ENCODE measurements around the gene ELMO1. TPM values are rescaled to one million over a fixed set of nuclear protein-coding genes. Genes with fewer than 3 reads are reported as not detected.

Gene ELMO1
- total RNA-seq, 1 experiment from 2014 or later, result 0.95 TPM

- in situ Hi-C loops (cut with HindIII; ENCODE audit: low sequenced_read_pairs), result no loop called here
- DNase-seq (ENCODE audit: low spot score), result peak; percentile 72
Measured at GRCh38 chr7:36916116-36916515, 532.5 kb downstream of the ELMO1 start.

DNA sequence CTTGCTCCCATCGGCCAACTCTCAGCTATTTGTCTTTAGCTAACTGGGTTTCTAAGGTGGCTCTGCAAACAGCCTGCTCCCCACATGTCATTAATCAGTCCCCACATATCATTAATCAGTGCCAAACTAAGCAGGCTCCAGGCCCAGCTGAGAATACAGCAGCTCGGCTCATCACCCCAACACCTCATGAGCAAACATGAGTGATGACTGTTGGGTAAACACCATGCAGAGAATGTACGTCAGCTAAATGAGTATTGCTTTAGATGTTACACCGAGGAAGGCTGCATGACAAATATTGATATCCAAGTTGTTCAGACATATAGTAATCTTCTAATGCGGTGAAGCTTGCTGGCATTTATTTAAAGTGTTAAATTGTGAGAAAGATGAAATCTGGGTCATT is 536.9 kb downstream of the ELMO1 start:
- DNase-seq (ENCODE audit: low spot score), result no peak
- in situ Hi-C loops (cut with HindIII; ENCODE audit: low sequenced_read_pairs), result no loop called here

GRCh38 chr7:36910859-36911258 is 537.8 kb downstream of the ELMO1 start:
- in situ Hi-C loops (cut with HindIII; ENCODE audit: low sequenced_read_pairs), result no loop called here
- DNase-seq (ENCODE audit: low spot score), result peak; percentile 71

GRCh38 chr7:36910401-36910800 is 538.3 kb downstream of the ELMO1 start:
- peak; percentile 85 for DNase-seq (ENCODE audit: low spot score)
- in situ Hi-C loops (cut with HindIII; ENCODE audit: low sequenced_read_pairs), result no loop called here

DNA sequence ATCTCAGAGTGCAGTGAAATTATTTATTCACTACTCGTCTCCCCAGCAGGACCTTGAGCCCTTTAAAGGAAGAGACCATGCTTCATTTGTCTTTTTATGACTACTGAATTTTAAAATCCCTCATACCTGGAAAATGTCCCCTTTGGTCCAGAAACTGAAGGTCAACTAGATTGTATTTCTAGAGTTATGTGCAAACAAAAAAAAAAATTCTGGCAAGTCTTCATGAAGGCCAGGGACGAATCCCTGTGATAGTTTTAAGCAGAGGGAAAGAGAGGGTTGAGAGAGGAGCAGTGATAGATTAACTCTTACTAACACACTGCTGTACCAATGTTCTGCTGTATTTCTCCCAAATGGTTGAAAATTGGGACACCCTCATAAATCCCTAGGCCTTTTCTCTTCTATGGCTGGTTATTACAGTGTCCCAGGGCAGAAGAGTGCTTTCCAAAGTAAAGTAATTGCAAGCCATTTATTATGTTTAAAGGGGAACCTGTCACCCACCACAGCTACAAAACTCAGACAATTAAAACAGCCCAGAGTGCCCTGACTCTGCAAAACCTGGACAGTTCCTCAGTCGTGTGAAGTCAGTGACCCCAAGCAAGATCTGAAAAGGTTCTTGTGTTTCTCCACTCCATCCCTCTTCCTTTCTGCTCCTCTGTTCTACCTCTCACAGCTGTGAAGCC is 541.6 kb downstream of the ELMO1 start:
- in situ Hi-C loops (cut with HindIII; ENCODE audit: low sequenced_read_pairs), result no loop called here
- no peak for DNase-seq (ENCODE audit: low spot score)

- no peak for DNase-seq (ENCODE audit: low spot score)
- in situ Hi-C loops (cut with HindIII; ENCODE audit: low sequenced_read_pairs), result no loop called here
Measured at GRCh38 chr7:36906448-36906847, 542.2 kb downstream of the ELMO1 start.

DNA sequence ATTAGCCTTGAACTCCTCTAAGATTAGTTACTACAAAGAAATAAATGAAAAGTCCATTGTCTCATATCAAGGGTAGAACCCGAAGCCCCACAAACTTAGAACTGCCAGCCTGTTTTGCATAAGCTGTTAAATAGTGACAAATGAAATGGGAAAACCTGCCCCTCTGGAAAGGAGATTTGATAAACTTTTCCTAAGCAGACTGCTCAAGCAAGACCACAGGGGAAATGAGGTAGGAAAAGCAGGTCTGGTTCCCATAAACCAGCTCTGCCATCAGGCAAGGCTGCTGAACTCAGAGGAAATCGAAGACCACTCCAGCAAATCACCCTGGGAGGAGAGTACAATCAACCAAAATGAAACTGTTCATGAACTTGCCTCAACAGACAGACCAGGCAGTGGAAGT is 542.8 kb downstream of the ELMO1 start:
- in situ Hi-C loops (cut with HindIII; ENCODE audit: low sequenced_read_pairs), result no loop called here
- DNase-seq (ENCODE audit: low spot score), result no peak

DNA sequence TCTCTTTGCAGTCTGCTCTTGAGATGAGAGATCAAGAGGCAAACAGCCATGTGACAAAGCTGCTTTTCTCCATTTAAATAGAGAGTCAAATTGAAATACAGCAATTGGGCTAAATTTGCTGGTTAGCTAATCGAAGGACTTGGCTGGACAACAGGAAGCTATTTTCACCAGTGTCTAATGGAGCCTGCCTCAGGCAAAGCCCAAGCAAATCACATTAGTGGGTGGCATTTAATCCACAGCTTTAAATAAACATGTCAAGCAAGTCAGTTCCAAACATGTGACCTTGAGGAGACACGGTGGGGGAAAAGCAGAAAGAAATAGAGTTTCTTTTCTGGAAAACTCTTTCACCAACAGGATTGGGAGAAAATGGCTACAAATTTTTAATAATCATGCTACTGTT is 543.9 kb downstream of the ELMO1 start:
- peak; percentile 48 for DNase-seq (ENCODE audit: low spot score)
- in situ Hi-C loops (cut with HindIII; ENCODE audit: low sequenced_read_pairs), result no loop called here

DNA sequence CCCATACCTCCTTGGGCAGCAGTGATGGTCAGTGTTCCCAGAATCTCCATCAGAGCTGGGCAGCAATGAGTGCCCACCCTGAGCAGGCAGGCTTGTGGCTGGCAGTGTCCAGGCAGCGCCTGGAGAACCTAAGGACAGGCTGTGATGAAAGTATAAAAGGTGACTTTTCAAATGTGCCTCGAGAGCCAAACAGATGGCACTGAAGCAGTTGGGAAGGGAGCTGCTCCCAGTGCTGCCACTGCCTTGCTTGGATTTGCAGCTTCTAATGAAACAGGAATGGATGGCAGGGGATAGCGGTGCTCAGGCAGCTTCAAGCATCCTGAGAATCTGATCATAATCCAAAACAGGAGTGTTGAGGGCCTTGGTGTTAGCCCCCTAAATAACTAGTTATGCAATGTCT is 544.6 kb downstream of the ELMO1 start:
- in situ Hi-C loops (cut with HindIII; ENCODE audit: low sequenced_read_pairs), result no loop called here
- DNase-seq (ENCODE audit: low spot score), result peak; percentile 89

GRCh38 chr7:36900988-36901710 is 547.5 kb downstream of the ELMO1 start:
- in situ Hi-C loops (cut with HindIII; ENCODE audit: low sequenced_read_pairs), result no loop called here

DNA sequence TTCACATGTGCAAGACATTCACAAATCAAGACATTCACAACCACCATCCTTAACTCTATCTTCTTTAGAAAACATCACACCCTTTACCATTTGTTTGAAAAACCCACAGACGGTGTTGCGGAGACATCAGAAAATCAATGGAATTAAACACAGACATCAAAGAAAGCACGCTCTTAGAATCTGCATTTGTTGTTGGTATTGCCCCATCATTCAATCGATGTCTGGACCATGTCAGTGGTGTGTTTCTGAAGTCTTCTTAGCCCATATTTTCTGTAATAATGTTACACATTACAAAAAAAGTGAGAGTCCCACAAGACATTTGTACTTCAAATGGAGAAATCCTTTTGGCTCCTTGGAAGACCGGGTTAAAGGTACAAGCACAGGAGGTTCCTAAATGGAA is 550.5 kb downstream of the ELMO1 start:
- in situ Hi-C loops (cut with HindIII; ENCODE audit: low sequenced_read_pairs), result no loop called here

More at GRCh38 chr7:36900988-36901710, 547.5 kb downstream of the ELMO1 start:
- DNase-seq (ENCODE audit: low spot score), result no peak

DNA sequence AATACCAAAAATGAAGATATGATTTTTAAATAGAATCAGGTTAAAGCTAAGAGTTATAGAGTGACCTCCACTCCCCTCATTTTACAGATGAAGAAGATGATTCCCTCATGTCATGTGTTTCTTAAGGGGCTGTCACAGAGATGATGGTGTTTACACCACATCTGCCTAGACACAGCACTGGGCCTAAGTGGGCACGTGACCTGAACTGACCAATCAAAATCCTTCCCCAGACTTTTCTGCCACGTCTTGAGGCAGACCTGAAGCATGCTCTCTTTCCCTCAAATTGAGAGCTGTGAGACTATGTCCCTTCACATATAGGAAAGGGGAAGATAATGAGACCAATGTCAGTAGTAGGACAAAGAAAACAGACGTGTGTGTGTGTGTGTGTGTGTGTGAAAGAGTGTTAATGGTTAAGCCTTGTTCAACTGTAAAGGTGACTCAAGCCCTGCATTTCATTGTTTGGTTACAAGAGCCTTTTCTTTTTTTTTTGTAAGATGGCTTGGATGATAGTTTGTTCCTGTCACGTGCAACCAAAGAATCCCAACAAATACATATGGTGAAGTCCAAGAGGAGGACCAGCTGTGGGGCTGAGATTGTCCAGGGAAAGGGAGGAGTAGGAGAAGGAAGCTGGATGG is 551.6 kb downstream of the ELMO1 start:
- in situ Hi-C loops (cut with HindIII; ENCODE audit: low sequenced_read_pairs), result no loop called here
- no peak for DNase-seq (ENCODE audit: low spot score)

More for the DNA sequence above, 550.5 kb downstream of the ELMO1 start:
- DNase-seq (ENCODE audit: low spot score), result no peak

DNA sequence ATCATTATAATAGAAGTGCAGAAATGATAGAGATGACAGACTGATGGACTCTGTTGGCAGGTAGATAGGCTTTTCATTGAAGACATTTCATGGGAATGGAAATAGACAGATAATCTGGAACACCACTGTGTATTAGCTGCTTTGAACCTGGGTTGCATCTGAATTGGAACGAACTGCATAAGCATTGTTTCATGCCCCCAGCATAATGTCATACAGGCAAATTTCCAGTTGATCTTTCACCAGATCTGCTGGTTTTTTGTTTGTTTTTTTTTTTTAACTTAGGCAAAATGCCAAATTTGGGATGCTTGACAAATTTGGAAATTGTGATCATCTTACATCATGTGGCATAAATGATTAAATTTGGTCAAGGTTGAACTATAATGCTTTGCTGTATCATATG is 552.2 kb downstream of the ELMO1 start:
- in situ Hi-C loops (cut with HindIII; ENCODE audit: low sequenced_read_pairs), result no loop called here
- DNase-seq (ENCODE audit: low spot score), result no peak

- no peak for DNase-seq (ENCODE audit: low spot score)
- in situ Hi-C loops (cut with HindIII; ENCODE audit: low sequenced_read_pairs), result no loop called here
Measured at GRCh38 chr7:36895192-36895591, 553.5 kb downstream of the ELMO1 start.

GRCh38 chr7:36894190-36894589 is 554.5 kb downstream of the ELMO1 start:
- peak; percentile 7 for DNase-seq (ENCODE audit: low spot score)
- in situ Hi-C loops (cut with HindIII; ENCODE audit: low sequenced_read_pairs), result no loop called here

DNA sequence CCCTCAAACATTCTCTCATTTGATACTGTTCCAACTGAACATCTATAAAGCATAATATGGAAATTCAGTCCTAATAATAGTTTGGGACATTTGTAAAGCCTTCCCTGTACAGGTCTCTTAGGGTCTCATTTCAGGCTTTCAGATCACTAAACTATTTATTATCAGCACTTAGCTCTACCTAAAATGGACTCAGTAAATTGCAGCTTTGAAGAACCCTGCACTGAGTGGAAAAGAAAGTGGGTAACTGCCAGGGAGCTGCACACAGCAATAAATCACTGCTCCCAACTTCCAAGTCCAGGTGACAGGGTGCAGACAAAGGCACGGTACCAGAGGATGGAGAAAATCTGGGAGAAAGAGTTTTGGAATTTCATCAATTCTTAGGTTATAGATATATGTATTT is 559.5 kb downstream of the ELMO1 start:
- peak; percentile 37 for DNase-seq (ENCODE audit: low spot score)
- in situ Hi-C loops (cut with HindIII; ENCODE audit: low sequenced_read_pairs), result no loop called here

DNA sequence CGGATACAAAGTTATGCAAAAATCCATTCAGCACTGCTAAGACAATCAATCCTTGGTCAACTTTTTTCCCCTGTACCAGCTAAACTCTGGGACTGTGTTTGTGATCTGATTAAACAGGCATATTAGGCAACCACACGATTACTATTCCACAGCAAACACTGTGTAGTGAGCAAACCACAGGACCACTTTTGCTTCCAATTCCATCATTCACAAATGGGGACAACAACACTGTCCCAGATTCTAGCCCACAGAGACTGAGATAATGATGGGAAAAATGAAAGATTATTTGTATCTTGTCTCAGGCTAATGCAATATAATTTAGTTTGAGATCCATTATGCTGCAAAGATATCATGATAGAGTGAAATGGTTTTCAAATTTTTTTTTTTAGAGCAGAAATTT is 560.7 kb downstream of the ELMO1 start:
- in situ Hi-C loops (cut with HindIII; ENCODE audit: low sequenced_read_pairs), result no loop called here
- peak; percentile 56 for DNase-seq (ENCODE audit: low spot score)

DNA sequence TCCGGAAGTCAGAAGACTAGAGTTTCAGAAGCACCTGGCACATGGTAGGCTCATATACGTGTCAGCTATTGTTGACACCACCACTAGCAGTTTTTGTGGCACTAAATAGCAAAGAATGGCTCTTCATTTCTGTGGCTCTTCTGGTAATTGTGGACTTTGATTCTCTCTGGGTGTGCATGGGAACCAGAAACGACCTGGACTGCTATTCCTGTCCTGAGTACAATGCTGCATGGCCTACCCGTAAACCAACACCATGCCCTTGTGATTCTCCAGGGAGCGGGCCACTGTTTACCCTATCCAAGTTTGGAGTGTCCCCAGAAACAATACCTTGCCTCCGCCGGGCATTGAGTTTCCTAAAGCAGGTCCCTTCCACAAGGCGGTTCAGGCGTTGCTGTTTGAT is 561.4 kb downstream of the ELMO1 start:
- DNase-seq (ENCODE audit: low spot score), result peak; percentile 9
- in situ Hi-C loops (cut with HindIII; ENCODE audit: low sequenced_read_pairs), result no loop called here

- DNase-seq (ENCODE audit: low spot score), result peak; percentile 70
- in situ Hi-C loops (cut with HindIII; ENCODE audit: low sequenced_read_pairs), result no loop called here
Measured at GRCh38 chr7:36884910-36885309, 563.8 kb downstream of the ELMO1 start.

DNA sequence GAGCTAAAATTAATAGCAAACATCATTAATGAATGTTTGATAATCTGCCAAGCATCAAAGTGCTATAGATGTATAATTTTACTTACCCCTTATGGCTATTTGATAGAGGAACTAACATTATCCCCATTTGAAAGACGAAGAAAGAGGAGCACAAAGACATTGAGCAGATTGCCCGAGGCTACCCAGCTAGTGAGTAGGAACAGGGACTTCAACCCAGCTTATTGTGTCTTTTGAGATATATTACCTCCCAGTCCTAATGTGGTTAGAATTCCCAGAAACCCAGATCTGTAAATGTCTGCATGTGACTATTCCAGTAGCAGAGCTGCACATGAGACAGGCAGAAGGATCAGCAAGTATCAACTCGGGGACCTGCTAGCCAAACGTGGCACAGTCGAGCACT is 564.3 kb downstream of the ELMO1 start:
- DNase-seq (ENCODE audit: low spot score), result no peak
- in situ Hi-C loops (cut with HindIII; ENCODE audit: low sequenced_read_pairs), result no loop called here

Data from G401 (cell line).